Measurements from ENCODE around the gene OR14A2. TPM values are rescaled to one million over a fixed set of nuclear protein-coding genes. Genes with fewer than 3 reads are reported as not detected.
"Not testable (repeated sequence)": the region's sequence is repeated elsewhere in the genome, so short reads cannot be mapped to it uniquely, and the experiment has no call there.

Gene OR14A2
- total and polyA plus RNA-seq, 2 donors (not counting 1 experiment from before 2014, with no cell fraction given): not detected

DNA sequence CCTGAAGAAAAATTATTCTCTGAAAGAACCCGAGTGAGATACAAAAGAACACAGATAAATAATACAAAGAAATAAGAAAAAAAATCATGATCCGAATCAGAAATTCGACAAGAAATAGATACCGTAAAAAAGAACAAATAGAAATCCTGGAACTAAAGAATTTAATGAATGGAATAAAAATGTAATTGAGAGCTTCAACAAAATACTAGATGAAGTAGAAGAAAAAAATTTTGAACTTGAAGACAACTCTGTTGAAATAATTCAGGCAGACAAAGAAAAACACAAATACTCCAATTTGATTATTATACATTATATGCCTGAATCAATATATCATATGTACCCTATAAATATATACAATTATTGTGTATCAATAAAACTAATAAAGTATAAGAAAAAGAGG is 26.7 kb downstream of the OR14A2 start:
- no peaks in the 10 kb centered on the region for H4K20me1 ChIP-seq (ENCODE audit: control insufficient read depth, extremely low read depth, insufficient read depth, low read length)
- no peak overlapping the region for H3K4me2 ChIP-seq (ENCODE audit: extremely low read depth, insufficient read depth, low read length)
- no peaks in the 10 kb centered on the region for H3K9me3 ChIP-seq (ENCODE audit: control insufficient read depth, insufficient read depth, low read depth, low read length)
- no peaks in the 10 kb centered on the region for H3K36me3 ChIP-seq (ENCODE audit: control insufficient read depth, insufficient read depth, low read length)
- no peaks in the 10 kb centered on the region for H3K27me3 ChIP-seq (ENCODE audit: control insufficient read depth, insufficient read depth, low read length)
- no peak overlapping the region for H3K27ac ChIP-seq (ENCODE audit: insufficient read depth, low read length)
- no peak overlapping the region for H3K4me3 ChIP-seq (replicated peaks in 1 of 4; ENCODE audit: control extremely low read depth in 1 of 4, insufficient read depth in 1 of 4, low read depth in 3 of 4, low read length in 4 of 4)
- H2AFZ ChIP-seq (ENCODE audit: low read length): no peak overlapping the region
- no peak overlapping the region for H3K9ac ChIP-seq (ENCODE audit: insufficient read depth, low read length)
- no peak for TF ChIP-seq EZH2 (IDR thresholded peaks at IDR 0.05; ENCODE audit: low read length, missing control alignments)
- TF ChIP-seq, protein P1, sequence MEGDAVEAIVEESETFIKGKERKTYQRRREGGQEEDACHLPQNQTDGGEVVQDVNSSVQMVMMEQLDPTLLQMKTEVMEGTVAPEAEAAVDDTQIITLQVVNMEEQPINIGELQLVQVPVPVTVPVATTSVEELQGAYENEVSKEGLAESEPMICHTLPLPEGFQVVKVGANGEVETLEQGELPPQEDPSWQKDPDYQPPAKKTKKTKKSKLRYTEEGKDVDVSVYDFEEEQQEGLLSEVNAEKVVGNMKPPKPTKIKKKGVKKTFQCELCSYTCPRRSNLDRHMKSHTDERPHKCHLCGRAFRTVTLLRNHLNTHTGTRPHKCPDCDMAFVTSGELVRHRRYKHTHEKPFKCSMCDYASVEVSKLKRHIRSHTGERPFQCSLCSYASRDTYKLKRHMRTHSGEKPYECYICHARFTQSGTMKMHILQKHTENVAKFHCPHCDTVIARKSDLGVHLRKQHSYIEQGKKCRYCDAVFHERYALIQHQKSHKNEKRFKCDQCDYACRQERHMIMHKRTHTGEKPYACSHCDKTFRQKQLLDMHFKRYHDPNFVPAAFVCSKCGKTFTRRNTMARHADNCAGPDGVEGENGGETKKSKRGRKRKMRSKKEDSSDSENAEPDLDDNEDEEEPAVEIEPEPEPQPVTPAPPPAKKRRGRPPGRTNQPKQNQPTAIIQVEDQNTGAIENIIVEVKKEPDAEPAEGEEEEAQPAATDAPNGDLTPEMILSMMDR (conservative IDR thresholded peaks at IDR 0.05 in 1 of 2, IDR thresholded peaks at IDR 0.05 in 1 of 2; ENCODE audit: low read depth in 1 of 2, low read length in 2 of 2): no peak
- no peaks in the 10 kb centered on the region for H3K79me2 ChIP-seq (ENCODE audit: control insufficient read depth, insufficient read depth, low read length)
- DNase-seq (ENCODE audit: low read depth in 2 of 2): no peak
- no peaks in the 10 kb centered on the region for H3K4me1 ChIP-seq (ENCODE audit: control insufficient read depth, extremely low read depth, insufficient read depth, low read length)

DNA sequence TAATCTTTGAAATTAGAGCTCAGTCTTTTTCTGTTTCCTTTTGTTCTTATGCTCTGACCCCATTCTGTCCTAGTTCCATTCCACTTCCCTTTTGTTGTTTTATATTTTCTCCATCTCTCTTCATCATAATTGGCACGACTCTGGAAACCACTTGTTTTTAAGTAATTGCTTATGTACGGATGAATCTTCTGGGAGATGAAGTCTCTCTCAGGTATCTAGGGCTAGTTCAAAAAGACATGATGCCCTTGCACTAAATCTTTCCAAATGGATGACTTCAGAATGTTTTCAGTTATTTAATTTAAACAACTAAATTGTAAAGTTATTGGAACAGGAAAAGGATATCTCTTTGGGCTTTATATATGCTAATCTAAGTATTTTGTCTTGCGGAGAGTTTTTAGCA is 31.4 kb downstream of the OR14A2 start, which contains the start of gene OR6F1:
Gene OR6F1 (minus strand): TSS at position 101 of the 400 bp plus-strand sequence. CDS start 3,891 bp downstream, outside the sequence.
- H3K36me3 ChIP-seq (ENCODE audit: control insufficient read depth, insufficient read depth, low read length): no peaks in the 10 kb centered on the region
- no peaks in the 10 kb centered on the region for H4K20me1 ChIP-seq (ENCODE audit: control insufficient read depth, extremely low read depth, insufficient read depth, low read length)
- H3K27me3 ChIP-seq (ENCODE audit: control insufficient read depth, insufficient read depth, low read length): no peaks in the 10 kb centered on the region
- H2AFZ ChIP-seq (ENCODE audit: low read length): no peak within 1 kb of the TSS
- DNase-seq (ENCODE audit: low read depth in 2 of 2): no peak
- H3K4me2 ChIP-seq (ENCODE audit: extremely low read depth, insufficient read depth, low read length): no peak within 1 kb of the TSS
- TF ChIP-seq, protein P1 (conservative IDR thresholded peaks at IDR 0.05 in 1 of 2, IDR thresholded peaks at IDR 0.05 in 1 of 2; ENCODE audit: low read depth in 1 of 2, low read length in 2 of 2): no peak
- no peak for TF ChIP-seq EZH2 (IDR thresholded peaks at IDR 0.05; ENCODE audit: low read length, missing control alignments)
- no peak within 1 kb of the TSS for H3K27ac ChIP-seq (ENCODE audit: insufficient read depth, low read length)
- no peak within 1 kb of the TSS for H3K9ac ChIP-seq (ENCODE audit: insufficient read depth, low read length)
- no peaks in the 10 kb centered on the region for H3K79me2 ChIP-seq (ENCODE audit: control insufficient read depth, insufficient read depth, low read length)
- H3K4me3 ChIP-seq (replicated peaks in 1 of 4; ENCODE audit: control extremely low read depth in 1 of 4, insufficient read depth in 1 of 4, low read depth in 3 of 4, low read length in 4 of 4): no peak within 1 kb of the TSS
- no peaks in the 10 kb centered on the region for H3K9me3 ChIP-seq (ENCODE audit: control insufficient read depth, insufficient read depth, low read depth, low read length)
- H3K4me1 ChIP-seq (ENCODE audit: control insufficient read depth, extremely low read depth, insufficient read depth, low read length): no peaks in the 10 kb centered on the region

DNA sequence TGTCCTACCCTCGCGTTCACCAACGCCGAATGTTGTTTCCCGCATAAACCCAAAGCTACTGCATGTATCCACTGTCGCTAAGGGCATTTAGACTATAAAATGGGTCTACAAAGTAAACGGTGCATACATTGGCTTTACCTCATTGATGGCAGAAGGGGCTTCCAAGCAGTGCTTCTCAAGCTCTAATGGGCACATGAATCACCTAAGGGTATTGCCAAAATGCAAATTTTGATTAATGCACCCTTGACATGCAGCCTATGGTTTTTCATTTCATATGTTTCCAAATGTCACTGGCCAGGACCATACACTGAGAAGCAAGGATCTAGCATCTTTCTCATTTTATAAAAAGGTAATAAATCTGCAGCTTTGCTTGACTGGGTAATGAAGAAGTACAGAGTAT is 34.2 kb downstream of the OR14A2 start:
- Histone ChIP-seq H3K27ac (ENCODE audit: insufficient read depth, low read length) (no peak overlapping the region), H2AFZ (ENCODE audit: low read length) (no peak overlapping the region), H3K9ac (ENCODE audit: insufficient read depth, low read length) (no peak overlapping the region), H3K27me3 (ENCODE audit: control insufficient read depth, insufficient read depth, low read length) (no peaks in the 10 kb centered on the region), H3K79me2 (ENCODE audit: control insufficient read depth, insufficient read depth, low read length) (no peaks in the 10 kb centered on the region), H3K4me3 (replicated peaks in 1 of 4; ENCODE audit: control extremely low read depth in 1 of 4, insufficient read depth in 1 of 4, low read depth in 3 of 4, low read length in 4 of 4) (no peak overlapping the region), H3K36me3 (ENCODE audit: control insufficient read depth, insufficient read depth, low read length) (no peaks in the 10 kb centered on the region), H4K20me1 (ENCODE audit: control insufficient read depth, extremely low read depth, insufficient read depth, low read length) (no peaks in the 10 kb centered on the region), H3K4me1 (ENCODE audit: control insufficient read depth, extremely low read depth, insufficient read depth, low read length) (no peaks in the 10 kb centered on the region), H3K9me3 (ENCODE audit: control insufficient read depth, insufficient read depth, low read depth, low read length) (no peaks in the 10 kb centered on the region), H3K4me2 (ENCODE audit: extremely low read depth, insufficient read depth, low read length) (no peak overlapping the region)
- TF ChIP-seq EZH2 (IDR thresholded peaks at IDR 0.05; ENCODE audit: low read length, missing control alignments): no peak
- TF ChIP-seq, protein P1 (conservative IDR thresholded peaks at IDR 0.05 in 1 of 2, IDR thresholded peaks at IDR 0.05 in 1 of 2; ENCODE audit: low read depth in 1 of 2, low read length in 2 of 2): no peak
- no peak for DNase-seq (ENCODE audit: low read depth in 2 of 2)

GRCh38 chr1:247710681-247711080 is 37.3 kb downstream of the OR14A2 start:
- not testable (repeated sequence) for H3K27me3 ChIP-seq (ENCODE audit: control insufficient read depth, insufficient read depth, low read length); H3K4me3 ChIP-seq (replicated peaks in 1 of 4; ENCODE audit: control extremely low read depth in 1 of 4, insufficient read depth in 1 of 4, low read depth in 3 of 4, low read length in 4 of 4); H4K20me1 ChIP-seq (ENCODE audit: control insufficient read depth, extremely low read depth, insufficient read depth, low read length); H3K27ac ChIP-seq (ENCODE audit: insufficient read depth, low read length); H3K79me2 ChIP-seq (ENCODE audit: control insufficient read depth, insufficient read depth, low read length); H3K36me3 ChIP-seq (ENCODE audit: control insufficient read depth, insufficient read depth, low read length); H3K4me2 ChIP-seq (ENCODE audit: extremely low read depth, insufficient read depth, low read length); H2AFZ ChIP-seq (ENCODE audit: low read length); DNase-seq (ENCODE audit: low read depth in 2 of 2); H3K9ac ChIP-seq (ENCODE audit: insufficient read depth, low read length); H3K9me3 ChIP-seq (ENCODE audit: control insufficient read depth, insufficient read depth, low read depth, low read length); H3K4me1 ChIP-seq (ENCODE audit: control insufficient read depth, extremely low read depth, insufficient read depth, low read length)

All from fibroblast of lung (primary cell).